NOMO-1 treated with dmso at 0.1 percent for 144 hours (cell line): Measurements from ENCODE around the gene CD55.

Experiments
- DNase-seq: peaks from one replicate; lab custom pipeline; 2025; ENCODE audit not compliant: unreplicated experiment; lab: John Stamatoyannopoulos, UW

The CD55 gene

GRCh38 chr1:207329469-207329868, 8.0 kb downstream of the CD55 start:
- no peak for DNase-seq

GRCh38 chr1:207330011-207330710, 8.7 kb downstream of the CD55 start:
- no peak for DNase-seq

- no peak for DNase-seq
Observed at GRCh38 chr1:207331354-207332313, 10.2 kb downstream of the CD55 start.

- DNase-seq = no peak
Observed at GRCh38 chr1:207333009-207333600, 11.6 kb downstream of the CD55 start.

- no peak for DNase-seq
Observed at GRCh38 chr1:207333620-207334019, 12.1 kb downstream of the CD55 start.

- no peak for DNase-seq
Observed at GRCh38 chr1:207334337-207334736, 12.9 kb downstream of the CD55 start.

- no peak for DNase-seq
Observed at GRCh38 chr1:207335138-207335537, 13.7 kb downstream of the CD55 start.

GRCh38 chr1:207335695-207336363, 14.4 kb downstream of the CD55 start:
- peak; percentile 80 for DNase-seq

- peak; percentile 12 for DNase-seq
Observed at GRCh38 chr1:207336559-207337467, 15.3 kb downstream of the CD55 start.

GRCh38 chr1:207342332-207342731, 20.9 kb downstream of the CD55 start:
- no peak for DNase-seq

GRCh38 chr1:207343675-207344074, 22.2 kb downstream of the CD55 start:
- DNase-seq = no peak

GRCh38 chr1:207344221-207344620, 22.7 kb downstream of the CD55 start:
- no peak for DNase-seq

GRCh38 chr1:207345644-207346477, 24.4 kb downstream of the CD55 start:
- no peak for DNase-seq

- DNase-seq = no peak
Observed at GRCh38 chr1:207346513-207346912, 25.0 kb downstream of the CD55 start.

GRCh38 chr1:207349979-207350378, 28.5 kb downstream of the CD55 start:
- DNase-seq = no peak

GRCh38 chr1:207352554-207352953, 31.1 kb downstream of the CD55 start:
- DNase-seq = no peak

- no peak for DNase-seq
Observed at GRCh38 chr1:207355060-207355459, 33.6 kb downstream of the CD55 start.

- DNase-seq = no peak
Observed at GRCh38 chr1:207355513-207356295, 34.2 kb downstream of the CD55 start.

- no peak for DNase-seq
Observed at GRCh38 chr1:207361029-207361428, 39.6 kb downstream of the CD55 start.
